HUES64 (cell line): ENCODE measurements around the gene PDE4D.
"Not testable (repeated sequence)": the region's sequence is repeated elsewhere in the genome, so short reads cannot be mapped to it uniquely, and the experiment has no call there.

ENCODE experiments used
- H3K27ac ChIP-seq: 2 replicates; pipeline ENCODE4 v1.7.0; 2013; ENCODE audit warnings: low read depth, low read length, inconsistent platforms
- H3K27me3 ChIP-seq: 2 replicates; pipeline ENCODE4 v1.6.1; 2013; ENCODE audit warnings: mild to moderate bottlenecking, low read length; ENCODE audit not compliant: insufficient read depth
- H3K36me3 ChIP-seq: 2 replicates; pipeline ENCODE4 v1.6.1; 2013; ENCODE audit warnings: mild to moderate bottlenecking, low read length; ENCODE audit not compliant: insufficient read depth
- H3K4me1 ChIP-seq: 2 replicates; pipeline ENCODE4 v1.6.1; 2013; ENCODE audit warnings: mild to moderate bottlenecking, low read length, moderate library complexity; ENCODE audit not compliant: insufficient read depth
- H3K4me3 ChIP-seq: 2 replicates; pipeline ENCODE4 v1.5.1; 2013; ENCODE audit warnings: mild to moderate bottlenecking, low read length, moderate library complexity
- H3K9ac ChIP-seq: 2 replicates; pipeline ENCODE4 v1.6.1; 2013; ENCODE audit warnings: mild to moderate bottlenecking, low read depth, low read length
- H3K9me3 ChIP-seq: 2 replicates; pipeline ENCODE4 v1.6.1; 2013; ENCODE audit warnings: low read depth, low read length; ENCODE audit not compliant: insufficient read depth
- WGBS: fragments of 150-250, 120-280 bp; methylation state at CpG from one replicate; pipeline ENCODE4 v1.1.7; 2013; ENCODE audit warnings: missing lambda C conversion rate; 5-methylcytosine and 5-hydroxymethylcytosine counted together

The PDE4D gene

DNA sequence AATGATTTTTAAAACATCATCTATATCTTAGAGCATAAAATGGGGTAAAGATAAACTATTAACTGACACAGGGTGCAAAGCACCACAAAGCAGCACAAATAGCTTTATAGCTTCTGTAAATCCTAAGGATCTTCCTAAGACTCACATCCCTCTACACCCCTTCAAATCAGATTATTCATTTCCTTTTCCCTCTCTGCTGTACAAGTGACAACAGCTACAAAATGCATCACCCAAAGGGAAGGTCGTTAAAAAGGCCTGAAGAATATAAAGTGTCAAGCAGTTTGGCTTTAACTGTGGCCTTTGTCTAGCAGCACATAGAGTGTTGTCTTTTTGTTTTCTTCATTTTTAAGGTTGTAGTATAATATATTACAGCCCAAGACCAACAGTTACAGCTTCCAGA, 422.1 kb downstream of the PDE4D start:
- Histone ChIP-seq H3K36me3 (no peaks in the 10 kb centered on the region), H3K9ac (no peak overlapping the region), H3K9me3 (no peaks in the 10 kb centered on the region), H3K4me1 (peaks cover 8% of the 10 kb centered on the region), H3K4me3 (no peak overlapping the region), H3K27me3 (no peaks in the 10 kb centered on the region), H3K27ac (no peak overlapping the region)
- 82% methylated on average over 1 of the region's 1 CpG for WGBS

DNA sequence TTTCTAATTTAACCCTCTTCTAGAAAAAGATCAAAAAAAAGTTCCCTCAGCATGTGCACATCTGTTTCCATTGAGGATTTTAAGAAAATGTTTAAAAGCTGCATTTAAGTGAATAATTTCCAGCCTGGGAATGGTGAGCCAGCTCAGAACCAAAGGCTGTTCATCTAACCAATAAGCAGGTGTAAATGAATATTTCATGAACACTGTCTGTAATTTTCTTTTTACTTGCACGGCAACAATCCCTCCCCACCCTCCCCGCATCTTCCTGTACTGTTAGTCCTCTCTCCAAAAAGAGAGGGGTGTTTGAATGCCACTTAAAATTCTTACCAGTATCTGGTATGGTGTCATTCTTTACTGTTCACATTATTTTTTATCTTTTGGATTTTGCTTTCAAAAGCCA, 425.6 kb downstream of the PDE4D start:
- H3K9me3 ChIP-seq: no peaks in the 10 kb centered on the region
- no peaks in the 10 kb centered on the region for H3K36me3 ChIP-seq
- H3K27me3 ChIP-seq: no peaks in the 10 kb centered on the region
- 100% methylated on average over 1 of the region's 2 CpGs for WGBS
- H3K27ac ChIP-seq: no peak overlapping the region
- peaks cover 18% of the 10 kb centered on the region for H3K4me1 ChIP-seq
- no peak overlapping the region for H3K9ac ChIP-seq
- no peak overlapping the region for H3K4me3 ChIP-seq

DNA sequence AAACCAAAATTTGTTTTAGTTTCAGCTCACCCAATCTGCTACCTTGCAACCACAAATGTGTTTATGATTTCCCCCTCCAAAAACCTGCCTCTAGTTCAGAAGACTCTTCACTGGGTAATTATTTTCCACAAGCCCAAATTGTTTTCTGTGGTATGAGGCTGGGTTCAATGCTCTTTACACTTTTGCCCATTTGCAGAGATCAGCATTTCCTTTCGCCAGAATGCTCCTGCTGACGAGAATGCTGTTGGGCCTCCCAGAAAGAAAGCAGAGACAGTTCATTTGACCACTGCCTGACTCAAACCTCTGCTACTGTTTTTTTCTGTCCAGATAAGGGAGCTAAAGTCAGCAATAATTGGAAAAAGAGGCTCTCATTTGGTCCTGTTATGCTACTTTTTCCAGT, 427.3 kb downstream of the PDE4D start:
- 65% methylated on average over 2 of the region's 2 CpGs for WGBS
- Histone ChIP-seq H3K36me3 (no peaks in the 10 kb centered on the region), H3K27ac (no peak overlapping the region), H3K4me3 (no peak overlapping the region), H3K9ac (no peak overlapping the region), H3K27me3 (no peaks in the 10 kb centered on the region), H3K4me1 (peaks cover 12% of the 10 kb centered on the region), H3K9me3 (no peaks in the 10 kb centered on the region)

DNA sequence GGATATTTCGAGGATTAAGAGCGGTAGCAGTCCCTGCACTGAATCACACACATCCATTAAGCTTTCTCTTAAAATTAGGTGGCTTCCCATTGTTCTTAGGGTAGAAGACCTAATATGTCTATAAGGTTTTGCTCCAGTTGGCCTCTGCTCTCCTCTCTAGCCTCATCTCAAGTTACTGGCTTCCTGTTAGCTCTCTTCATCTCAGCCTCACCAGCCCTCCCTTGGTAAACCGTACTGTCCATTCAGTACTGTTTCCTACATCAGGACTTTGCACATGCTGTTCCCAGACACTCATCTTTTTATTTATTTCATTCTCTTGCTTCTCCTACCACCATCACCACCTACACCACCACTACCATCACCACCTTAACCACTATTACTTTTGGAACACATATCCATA, 428.6 kb downstream of the PDE4D start:
- 97% methylated on average over 3 of the region's 3 CpGs for WGBS
- Histone ChIP-seq H3K27me3 (no peaks in the 10 kb centered on the region), H3K4me3 (no peak overlapping the region), H3K4me1 (peaks cover 12% of the 10 kb centered on the region), H3K9ac (no peak overlapping the region), H3K9me3 (no peaks in the 10 kb centered on the region), H3K27ac (no peak overlapping the region), H3K36me3 (no peaks in the 10 kb centered on the region)

DNA sequence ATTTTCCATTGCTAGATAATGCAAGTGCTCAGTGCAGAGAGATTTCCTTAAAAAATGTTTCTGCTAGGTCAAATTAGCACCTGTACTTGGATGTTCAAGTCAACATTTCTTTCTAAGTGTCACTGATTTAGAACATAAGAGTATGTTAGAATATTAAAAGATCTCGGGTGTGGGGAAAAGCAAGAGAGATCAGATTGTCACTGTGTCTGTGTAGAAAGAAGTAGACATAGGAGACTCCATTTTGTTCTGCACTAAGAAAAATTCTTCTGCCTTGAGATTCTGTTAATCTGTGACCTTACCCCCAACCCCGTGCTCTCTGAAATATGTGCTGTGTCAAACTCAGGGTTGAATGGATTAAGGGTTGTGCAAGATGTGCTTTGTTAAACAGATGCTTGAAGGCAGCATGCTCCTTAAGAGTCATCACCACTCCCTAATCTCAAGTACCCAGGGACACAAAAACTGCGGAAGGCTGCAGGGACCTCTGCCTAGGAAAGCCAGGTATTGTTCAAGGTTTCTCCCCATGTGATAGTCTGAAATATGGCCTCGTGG, 429.8 kb downstream of the PDE4D start:
- H3K27ac ChIP-seq, H3K27me3 ChIP-seq, H3K9ac ChIP-seq, H3K9me3 ChIP-seq, H3K4me3 ChIP-seq, H3K36me3 ChIP-seq: not testable (repeated sequence)
- WGBS: 80% methylated on average over 2 of the region's 4 CpGs
- H3K4me1 ChIP-seq: peaks cover 12% of the 10 kb centered on the region

DNA sequence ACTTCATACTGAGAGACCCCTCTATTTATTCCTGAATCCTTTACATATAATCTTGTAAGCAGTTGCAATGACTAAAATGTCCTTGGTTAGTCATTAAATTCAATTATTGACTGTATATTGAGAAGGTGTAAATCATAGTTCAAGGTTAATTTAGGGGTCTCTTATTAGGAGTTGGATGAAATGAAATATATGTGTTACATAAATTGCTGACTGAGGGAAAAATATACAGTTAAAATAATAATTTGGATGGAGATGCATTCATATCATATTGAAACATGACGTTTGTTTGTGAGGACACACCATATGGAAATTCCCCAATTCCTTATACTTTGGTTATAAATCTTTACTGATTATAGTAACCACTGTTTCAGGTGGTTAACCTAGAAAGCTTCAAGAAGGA, 430.6 kb downstream of the PDE4D start:
- Histone ChIP-seq H3K4me1 (peaks cover 12% of the 10 kb centered on the region), H3K9ac (no peak overlapping the region), H3K4me3 (no peak overlapping the region), H3K27ac (no peak overlapping the region), H3K27me3 (no peaks in the 10 kb centered on the region), H3K36me3 (no peaks in the 10 kb centered on the region), H3K9me3 (no peaks in the 10 kb centered on the region)
- no CpG with 5 or more reads among the region's 1 CpG for WGBS

DNA sequence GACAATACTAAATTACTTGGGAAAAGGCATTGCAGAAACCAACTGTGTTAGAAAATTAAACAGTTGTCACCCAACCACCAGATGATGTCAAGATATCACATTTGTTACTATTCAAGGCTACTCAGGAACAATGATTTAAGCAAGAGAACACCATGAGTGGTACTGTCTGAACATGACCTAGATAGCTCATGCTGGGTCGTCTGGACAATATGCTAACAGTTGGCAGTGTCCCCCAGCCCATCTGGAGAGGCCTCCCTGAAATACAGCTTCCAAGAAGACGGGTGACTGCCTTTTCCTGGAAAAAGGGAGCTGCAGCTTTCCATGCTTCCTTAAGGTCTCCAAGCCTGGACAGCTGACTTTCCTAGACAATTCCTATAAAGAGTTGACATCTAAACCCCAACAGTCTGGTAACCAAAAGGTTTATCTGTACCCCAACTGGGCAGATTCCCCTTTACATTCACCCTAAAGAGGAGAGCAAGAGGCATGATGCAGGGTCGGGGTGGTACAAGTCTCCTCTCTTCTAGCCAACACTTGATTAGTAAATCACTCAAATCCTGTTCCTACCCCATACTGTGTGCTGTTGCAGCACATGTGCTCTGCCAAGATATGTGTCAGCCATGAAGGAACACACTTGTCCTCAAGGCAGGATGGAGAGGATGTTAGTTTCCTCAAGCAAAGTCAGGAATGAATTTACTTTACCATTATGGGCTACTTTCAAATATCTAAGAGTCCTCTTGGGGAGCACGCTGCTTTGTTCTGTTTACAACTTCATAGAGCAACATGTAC, 433.0 kb downstream of the PDE4D start:
- H3K9me3 ChIP-seq: no peaks in the 10 kb centered on the region
- 89% methylated on average over 3 of the region's 4 CpGs for WGBS
- no peaks in the 10 kb centered on the region for H3K27me3 ChIP-seq
- no peak overlapping the region for H3K9ac ChIP-seq
- no peak overlapping the region for H3K4me3 ChIP-seq
- H3K4me1 ChIP-seq: peaks cover 5% of the 10 kb centered on the region
- H3K27ac ChIP-seq: no peak overlapping the region
- H3K36me3 ChIP-seq: no peaks in the 10 kb centered on the region

DNA sequence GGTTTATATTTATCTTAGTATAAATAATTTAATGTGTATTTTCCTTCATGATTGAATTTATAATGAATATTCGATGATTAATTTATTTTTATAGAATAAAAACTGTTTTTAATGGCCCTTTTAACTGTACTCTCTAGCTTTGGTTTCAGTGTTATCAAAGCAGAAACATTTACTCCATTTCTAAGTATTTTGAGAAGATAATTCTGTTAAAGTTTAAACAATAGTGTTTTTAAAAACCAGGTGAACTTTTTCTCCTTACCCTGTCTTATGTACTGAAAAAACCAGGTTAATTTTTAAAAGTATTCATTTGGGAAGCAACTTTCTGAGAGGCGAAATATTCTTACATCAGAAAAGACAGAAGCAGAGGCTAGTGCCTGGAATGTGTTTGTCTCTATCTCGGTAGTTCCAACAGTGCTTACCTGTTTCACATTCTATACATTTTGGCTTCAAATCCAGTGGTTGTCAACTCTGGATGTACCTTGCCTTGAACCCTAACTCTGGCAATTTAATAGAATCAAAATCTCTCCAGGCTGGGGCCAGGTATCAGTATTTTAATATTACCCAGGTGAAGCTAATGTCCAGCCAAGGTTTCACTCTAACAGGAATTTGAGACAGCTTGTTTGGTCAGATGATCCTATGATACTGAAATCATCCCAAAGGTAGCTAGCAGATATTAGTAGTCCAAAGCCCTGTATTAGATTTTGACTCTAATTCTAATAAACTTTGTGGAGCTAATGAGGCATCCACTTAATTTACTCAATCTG, 434.4 kb downstream of the PDE4D start:
- Histone ChIP-seq H3K36me3 (no peaks in the 10 kb centered on the region), H3K27me3 (no peaks in the 10 kb centered on the region), H3K9ac (no peak overlapping the region), H3K27ac (no peak overlapping the region), H3K4me1 (peaks cover 5% of the 10 kb centered on the region), H3K4me3 (no peak overlapping the region), H3K9me3 (no peaks in the 10 kb centered on the region)
- WGBS: 97% methylated on average over 2 of the region's 3 CpGs

DNA sequence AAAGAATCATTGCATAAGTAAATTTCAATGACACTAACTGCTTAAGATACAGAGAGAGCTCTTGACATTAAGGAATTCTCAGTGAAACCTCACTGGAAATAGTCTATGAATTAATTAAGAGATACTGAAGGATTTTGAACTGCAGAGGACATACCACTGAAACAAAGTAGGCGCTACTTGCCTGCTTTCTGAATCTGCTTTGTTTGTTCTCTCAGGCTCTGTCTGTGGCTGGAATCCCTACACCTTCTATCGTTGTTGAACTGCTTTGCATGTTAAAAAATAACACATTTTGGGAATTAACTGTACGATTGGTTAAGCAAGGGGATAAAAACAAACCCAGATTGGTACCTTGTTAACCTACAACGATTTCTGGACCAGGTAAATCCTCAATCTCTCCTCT, 435.2 kb downstream of the PDE4D start:
- Histone ChIP-seq H3K36me3 (no peaks in the 10 kb centered on the region), H3K9me3 (no peaks in the 10 kb centered on the region), H3K9ac (no peak overlapping the region), H3K27ac (no peak overlapping the region), H3K27me3 (no peaks in the 10 kb centered on the region), H3K4me3 (no peak overlapping the region), H3K4me1 (peaks cover 2% of the 10 kb centered on the region)
- WGBS: 96% methylated on average over 4 of the region's 4 CpGs

DNA sequence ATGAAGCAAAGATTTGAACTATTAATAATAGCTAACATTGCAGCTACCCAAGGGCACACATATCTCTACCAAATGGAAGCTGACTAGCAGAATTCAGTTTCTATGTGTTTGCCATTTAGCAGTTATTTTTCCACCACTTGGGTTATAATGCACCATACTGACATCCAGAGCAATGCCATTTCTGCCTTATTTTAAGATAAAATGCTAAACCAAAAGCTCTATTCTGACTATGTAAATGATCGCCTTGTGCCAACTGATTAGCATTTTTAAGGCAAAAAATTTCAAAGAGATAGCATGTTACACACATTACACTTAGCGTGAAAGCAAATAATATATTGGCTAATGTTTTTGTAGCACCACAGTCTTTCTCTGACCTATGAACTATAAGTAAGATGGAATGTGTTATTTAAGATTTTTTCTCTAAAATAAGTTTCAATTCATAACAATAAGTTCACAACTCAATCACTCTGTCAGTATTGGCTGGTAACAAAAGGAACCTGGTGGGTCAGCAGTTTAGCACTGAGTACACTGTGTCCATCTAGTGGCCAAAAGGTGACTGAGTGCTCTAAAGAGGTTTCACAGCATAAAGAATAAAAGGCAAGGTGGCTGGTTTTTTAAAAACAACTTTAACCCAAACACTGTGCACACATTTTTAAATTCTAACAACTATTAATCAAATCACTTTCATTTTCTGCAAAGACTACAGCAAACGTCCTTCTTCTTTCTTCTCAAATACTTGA, 443.5 kb downstream of the PDE4D start:
- Histone ChIP-seq H3K9me3 (peaks cover 10% of the 10 kb centered on the region; the same call in 1 of the 2 replicates), H3K36me3 (no peaks in the 10 kb centered on the region), H3K27ac (no peak overlapping the region), H3K27me3 (no peaks in the 10 kb centered on the region), H3K9ac (no peak overlapping the region), H3K4me1 (no peaks in the 10 kb centered on the region), H3K4me3 (no peak overlapping the region)
- 92% methylated on average over 2 of the region's 3 CpGs for WGBS

DNA sequence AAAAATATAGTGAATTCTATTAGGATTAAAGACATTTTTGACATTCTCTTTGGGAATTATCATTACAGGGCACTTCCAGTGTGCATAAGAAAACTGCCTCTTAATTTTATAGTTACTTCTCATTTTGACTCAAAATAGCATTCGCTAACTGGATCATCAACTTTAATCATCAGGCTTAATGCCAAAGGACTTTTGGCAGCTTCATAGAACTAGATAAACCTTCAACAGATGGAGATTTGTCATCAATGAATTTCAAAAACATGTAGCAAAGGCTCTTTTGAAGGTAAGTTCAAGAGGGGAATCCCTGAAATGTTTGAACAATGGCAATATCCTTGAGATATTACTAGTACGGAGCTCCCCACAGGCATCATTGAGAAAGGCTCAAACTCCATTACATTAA, 447.2 kb downstream of the PDE4D start:
- Histone ChIP-seq H3K9me3 (peaks cover 10% of the 10 kb centered on the region; the same call in 1 of the 2 replicates), H3K9ac (no peak overlapping the region), H3K36me3 (no peaks in the 10 kb centered on the region), H3K27ac (no peak overlapping the region), H3K27me3 (no peaks in the 10 kb centered on the region), H3K4me1 (no peaks in the 10 kb centered on the region), H3K4me3 (no peak overlapping the region)
- 97% methylated on average over 2 of the region's 2 CpGs for WGBS
